K562 (cell line): ENCODE measurements around the gene SERPIND1. TPM values are rescaled to one million over a fixed set of nuclear protein-coding genes. Genes with fewer than 3 reads are reported as not detected.

Experiments used
- C11orf30 ChIP-seq: fragments of 450-650 bp; IDR thresholded peaks from 2 replicates; pipeline ENCODE4 v1.6.1; 2016; ENCODE audit warnings: low read depth, mild to moderate bottlenecking
- DACH1 ChIP-seq: fragments of 450-650 bp; IDR thresholded peaks from 2 replicates; pipeline ENCODE4 v1.6.1; 2018; ENCODE audit not compliant: partially characterized antibody
- E2F4 ChIP-seq: sonication (generic); formaldehyde crosslinking; IDR thresholded peaks from 2 replicates; pipeline ENCODE4 v1.8.0; 2022; ENCODE audit warnings: mild to moderate bottlenecking, low read depth, missing genetic modification reagents
- MAX ChIP-seq: sonication (generic); formaldehyde crosslinking; IDR thresholded peaks from 2 replicates; pipeline ENCODE4 v1.9.0; 2022; ENCODE audit warnings: mild to moderate bottlenecking, missing genetic modification reagents
- MED1 ChIP-seq: sonication (generic); formaldehyde crosslinking; IDR thresholded peaks from 2 replicates; pipeline ENCODE4 v1.8.1; 2023; ENCODE audit warnings: missing genetic modification reagents, borderline replicate concordance
- ZBTB40 ChIP-seq, 2 experiments: fragments of 450-650 bp in 1 of 2; sonication (generic) in 1 of 2; formaldehyde crosslinking in 1 of 2; IDR thresholded peaks; 2 replicates each; pipeline versions ENCODE4 v1.7.1 to v1.9.0; 2016 to 2022; ENCODE audit warnings: inconsistent platforms in 1 of 2, mild to moderate bottlenecking in 1 of 2, missing genetic modification reagents in 1 of 2
- ZNF121 ChIP-seq: sonication (generic); formaldehyde crosslinking; conservative IDR thresholded peaks from 2 replicates; pipeline ENCODE4 v1.8.0; 2022; ENCODE audit warnings: missing genetic modification reagents
- polyA plus RNA-seq, 8 experiments: library from polyadenylated mRNA; depleted of rRNA in 4 of 8; stranded (reverse) in 5 of 8; unstranded in 3 of 8; fragments of >200 nt; fragmentation: Nextera tagmentation in 2 of 8; fragmentation: Illumina TruSeq in 1 of 8; extraction: Ambion mirVana in 2 of 8; extraction: Trizol in 1 of 8; gene quantifications; 2 replicates each; pipeline versions ENCODE4 v1.2.1 to v1.2.3, GENCODE V29; 2011 to 2014; ENCODE audit warnings: inconsistent platforms in 1 of 8, missing spikeins in 1 of 8
- total RNA-seq, 7 experiments: library from RNA; depleted of rRNA in 6 of 7; stranded (reverse); fragments of >200 nt in 6 of 7; fragmentation: Illumina TruSeq in 2 of 7; extraction: Trizol in 2 of 7; gene quantifications; 2 replicates each; pipeline versions ENCODE4 v1.2.1 to v1.2.3, GENCODE V29; 2011 to 2021; ENCODE audit warnings: low replicate concordance in 1 of 7

SERPIND1 gene
- total and polyA plus RNA-seq, 9 of the 15 experiments (the other 6 are each of a cell fraction or from before 2014, with no cell fraction given): 0.04 to 0.11 (median 0.09) TPM; not detected in 6

- TF ChIP-seq ZBTB40 (IDR thresholded peaks at IDR 0.05) (no peak), ZBTB40 (CRISPR knock-in tag; IDR thresholded peaks at IDR 0.05) (no peak), MAX (CRISPR knock-in tag) (peak; percentile 74), MED1 (CRISPR knock-in tag) (peak; percentile 91; the same call in 1 of the 2 replicates), E2F4 (CRISPR knock-in tag) (no peak), ZNF121 (CRISPR knock-in tag) (no peak), DACH1 (no peak), C11orf30 (no peak)
Measured at GRCh38 chr22:20738394-20739089, 35.4 kb upstream of the SERPIND1 start (continued).
